Esophagus (tissue), 2 donors: ENCODE data around the gene CCL5. TPM values are rescaled to one million over a fixed set of nuclear protein-coding genes. Genes with fewer than 3 reads are reported as not detected.

Experiments used
- H3K27ac ChIP-seq, 2 donors: one replicate each; pipeline ENCODE4 v1.5.1; 2013; ENCODE audit warnings: low read depth in 2 of 2, mild to moderate bottlenecking in 2 of 2, inconsistent platforms in 1 of 2, low read length in 1 of 2, moderate library complexity in 1 of 2
- H3K27me3 ChIP-seq, 2 donors: one replicate each; pipeline ENCODE4 v1.6.1; 2013; ENCODE audit warnings: low read length in 2 of 2, control low read depth in 1 of 2, mild to moderate bottlenecking in 1 of 2; ENCODE audit not compliant: insufficient read depth in 2 of 2, control insufficient read depth in 1 of 2
- H3K36me3 ChIP-seq, 2 donors: one replicate each; pipeline ENCODE4 v1.6.1; 2013; ENCODE audit warnings: low read length in 1 of 2; ENCODE audit not compliant: control insufficient read depth in 2 of 2, insufficient read depth in 2 of 2
- H3K4me1 ChIP-seq, 2 donors: one replicate each; pipeline ENCODE4 v1.6.1; 2013; ENCODE audit warnings: low read length in 1 of 2; ENCODE audit not compliant: control insufficient read depth in 2 of 2, insufficient read depth in 2 of 2
- H3K4me3 ChIP-seq, 2 donors: one replicate each; pipeline ENCODE4 v1.5.1; 2013; ENCODE audit warnings: low read length in 2 of 2, mild to moderate bottlenecking in 2 of 2, low read depth in 1 of 2, moderate library complexity in 1 of 2
- H3K9me3 ChIP-seq, 2 donors: one replicate each; pipeline ENCODE4 v1.6.1; 2013; ENCODE audit warnings: mild to moderate bottlenecking in 2 of 2, low read depth in 1 of 2, low read length in 1 of 2, moderate library complexity in 1 of 2; ENCODE audit not compliant: control insufficient read depth in 2 of 2, insufficient read depth in 1 of 2
- WGBS, 2 donors: extraction: QIAGEN DNeasy Blood & Tissue Kit; methylation state at CpG; one replicate each; pipeline ENCODE4 v1.1.7; 2013; 5-methylcytosine and 5-hydroxymethylcytosine counted together
- polyA plus RNA-seq, 2 donors: library from polyadenylated mRNA; stranded (reverse); fragments of 200-250 nt; gene quantifications; one replicate each; pipeline ENCODE4 v1.2.3, GENCODE V29; 2013
- donor health status: healthy with polysubstance abuse.
- donor health status: Bipolar disorder and iron deficiency.

Gene CCL5
- polyA plus RNA-seq, 2 donors: 6.3 to 6.9 TPM

DNA sequence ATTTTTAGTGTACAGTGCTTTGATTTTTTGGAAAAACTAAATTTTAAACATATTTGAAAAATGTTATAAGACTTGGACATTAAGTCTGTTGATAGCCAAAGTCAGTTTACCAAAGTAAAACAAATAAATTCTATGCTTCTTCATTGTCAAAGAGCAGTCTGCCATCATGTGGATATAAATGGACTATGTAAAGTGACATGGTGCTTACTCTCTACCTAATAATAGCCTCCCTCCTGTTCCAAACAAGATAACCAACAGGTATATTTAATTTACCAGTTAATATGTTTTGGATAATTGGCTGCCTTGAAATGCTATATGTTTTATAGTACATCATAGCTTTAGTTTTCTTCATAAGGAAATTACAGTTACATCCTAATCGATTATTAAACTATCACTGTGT is 55.0 kb downstream of the CCL5 start:
- no peaks in the 10 kb centered on the region for H3K27me3 ChIP-seq
- H3K36me3 ChIP-seq: peaks cover 0 to 3% of the 10 kb centered on the region in 2 donors
- H3K4me1 ChIP-seq: no peaks in the 10 kb centered on the region
- 92 to 100% methylated on average over 1 of the region's 1 CpG for WGBS, 2 donors
- no peak overlapping the region for H3K27ac ChIP-seq
- H3K9me3 ChIP-seq: no peaks in the 10 kb centered on the region
- H3K4me3 ChIP-seq: no peak overlapping the region

Other genes with a start within 250 kb of the CCL5 start
- under 1 TPM; 0.28 to 0.53 TPM for gene RASL10B, start 148.7 kb downstream of the CCL5 start, polyA plus RNA-seq
- under 1 TPM; 0.01 to 0.08 TPM for gene GAS2L2, start 127.1 kb downstream of the CCL5 start, polyA plus RNA-seq
- under 1 TPM in 1 of 2 donors, not detected in 1; 0.14 TPM for gene C17orf50, start 119.5 kb downstream of the CCL5 start, polyA plus RNA-seq
- 10 to 100 TPM; 14.8 to 21.7 TPM for gene MMP28, start 84.7 kb downstream of the CCL5 start, polyA plus RNA-seq
- 100 to 1,000 TPM in 1 of 2 donors, 10 to 100 TPM in 1; 89.5 to 110 TPM for gene TAF15, start 70.9 kb downstream of the CCL5 start, polyA plus RNA-seq
- gene HEATR9, start 11.5 kb downstream of the CCL5 start, polyA plus RNA-seq: under 1 TPM; 0.05 to 0.08 TPM
- gene RDM1, start 50.4 kb upstream of the CCL5 start, polyA plus RNA-seq: under 1 TPM; 0.55 TPM
- gene LYZL6, start 63.4 kb upstream of the CCL5 start, polyA plus RNA-seq: not detected
- under 1 TPM; 0.08 to 0.24 TPM for gene CCL16, start 101.1 kb upstream of the CCL5 start, polyA plus RNA-seq
- gene CCL14, start 106.4 kb upstream of the CCL5 start, polyA plus RNA-seq: 10 to 100 TPM; 21.9 to 32.3 TPM
- gene CCL15, start 121.2 kb upstream of the CCL5 start, polyA plus RNA-seq: under 1 TPM in 1 of 2 donors, not detected in 1; 0.06 TPM
- gene CCL23, start 137.6 kb upstream of the CCL5 start, polyA plus RNA-seq: 1 to 10 TPM; 1.3 to 3.6 TPM
- under 1 TPM; 0.29 to 0.38 TPM for gene CCL18, start 183.9 kb upstream of the CCL5 start, polyA plus RNA-seq
- gene CCL3, start 209.8 kb upstream of the CCL5 start, polyA plus RNA-seq: under 1 TPM; 0.86 to 0.89 TPM
- 1 to 10 TPM; 1.8 TPM for gene CCL4, start 223.5 kb upstream of the CCL5 start, polyA plus RNA-seq